Globus pallidus (tissue), 1 donor: ENCODE results near the gene CKS1B.

Source experiments
- DNase-seq: peaks from one replicate; pipeline ENCODE4 v3.0.0-alpha.2; 2015; ENCODE audit warnings: low spot score

The CKS1B gene

GRCh38 chr1:154945962-154946850 is 28.3 kb upstream of the CKS1B start:
- DNase-seq = peak; percentile 45

GRCh38 chr1:154948079-154948478 is 26.4 kb upstream of the CKS1B start:
- no peak for DNase-seq

GRCh38 chr1:154951901-154952657 is 22.4 kb upstream of the CKS1B start:
- no peak for DNase-seq

GRCh38 chr1:154952664-154953063 is 21.8 kb upstream of the CKS1B start:
- no peak for DNase-seq

- DNase-seq = no peak
Measured at GRCh38 chr1:154953611-154954038, 20.9 kb upstream of the CKS1B start.

- no peak for DNase-seq
Measured at GRCh38 chr1:154954541-154954940, 19.9 kb upstream of the CKS1B start.

- DNase-seq = no peak
Measured at GRCh38 chr1:154955039-154955717, 19.3 kb upstream of the CKS1B start.

- peak; percentile 94 for DNase-seq
Measured at GRCh38 chr1:154955718-154956543, 18.6 kb upstream of the CKS1B start, which contains the start of gene PBXIP1. PBXIP1 (minus strand) TSS chr1:154956099; CDS start chr1:154953721, 2,378 bp downstream.

GRCh38 chr1:154956544-154956941 is 17.9 kb upstream of the CKS1B start:
- no peak for DNase-seq

GRCh38 chr1:154957091-154957657 is 17.3 kb upstream of the CKS1B start:
- no peak for DNase-seq

GRCh38 chr1:154958036-154958435 is 16.4 kb upstream of the CKS1B start:
- no peak for DNase-seq

- no peak for DNase-seq
Measured at GRCh38 chr1:154958681-154959425, 15.6 kb upstream of the CKS1B start.

GRCh38 chr1:154959426-154959780 is 15.1 kb upstream of the CKS1B start:
- DNase-seq = no peak

- no peak for DNase-seq
Measured at GRCh38 chr1:154960446-154961136, 13.9 kb upstream of the CKS1B start.

GRCh38 chr1:154961207-154962155 is 13.0 kb upstream of the CKS1B start, which contains the start of gene PYGO2:
PYGO2 (minus strand) TSS chr1:154961782; CDS start chr1:154961576, 206 bp downstream.
- peak; percentile 64 for DNase-seq

- DNase-seq = no peak
Measured at GRCh38 chr1:154962156-154962749, 12.2 kb upstream of the CKS1B start.

- DNase-seq = no peak
Measured at GRCh38 chr1:154962795-154963330, 11.6 kb upstream of the CKS1B start.

GRCh38 chr1:154963643-154964042 is 10.8 kb upstream of the CKS1B start:
- no peak for DNase-seq
